GM21447 (cell line): ENCODE results near the gene NAB1.
"Not testable (repeated sequence)": the region's sequence is repeated elsewhere in the genome, so short reads cannot be mapped to it uniquely, and the experiment has no call there.

Source experiments
- ATAC-seq: cut with Tn5 transposase; IDR thresholded peaks from one replicate; pipeline ENCODE4 v1.9.1; 2021; ENCODE audit not compliant: unreplicated experiment

Gene NAB1

DNA sequence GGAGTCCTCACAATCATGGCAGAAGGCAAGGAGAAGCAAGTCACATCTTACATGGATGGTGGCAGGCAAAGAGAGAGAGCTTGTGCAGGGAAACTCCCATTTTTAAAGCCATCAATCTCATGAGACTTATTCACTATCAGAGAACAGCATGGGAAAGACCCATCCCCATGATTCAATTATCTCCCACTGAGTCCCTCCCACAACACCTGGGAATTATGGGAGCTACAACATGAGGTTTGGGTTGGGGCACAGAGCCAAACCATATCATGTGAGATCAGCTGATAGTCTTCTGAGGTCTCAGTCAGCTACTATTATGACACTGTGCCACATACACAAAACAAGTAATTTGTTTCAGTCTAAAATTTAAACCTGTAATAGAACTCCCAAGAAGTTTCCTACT, 59.8 kb downstream of the NAB1 start:
- not testable (repeated sequence) for ATAC-seq

DNA sequence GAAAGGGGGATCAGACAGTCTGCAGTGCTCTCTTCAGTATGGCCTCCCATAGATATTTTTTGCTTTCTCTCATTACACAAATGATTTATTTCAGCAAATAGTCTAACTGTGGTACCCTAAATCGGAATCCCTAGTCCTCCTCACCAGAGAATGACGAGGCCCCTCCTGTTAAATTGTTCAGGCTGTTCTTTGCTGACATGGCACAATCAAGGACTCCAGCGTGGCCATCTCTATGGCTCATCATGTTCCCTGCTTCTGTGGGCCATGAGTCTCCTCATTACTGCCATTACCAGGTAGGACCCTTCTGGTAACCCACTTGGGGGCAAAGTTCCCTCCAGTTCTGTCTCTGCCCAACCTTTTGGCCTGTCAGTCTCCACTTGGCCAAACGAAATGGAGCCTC, 62.2 kb downstream of the NAB1 start:
- ATAC-seq: no peak

DNA sequence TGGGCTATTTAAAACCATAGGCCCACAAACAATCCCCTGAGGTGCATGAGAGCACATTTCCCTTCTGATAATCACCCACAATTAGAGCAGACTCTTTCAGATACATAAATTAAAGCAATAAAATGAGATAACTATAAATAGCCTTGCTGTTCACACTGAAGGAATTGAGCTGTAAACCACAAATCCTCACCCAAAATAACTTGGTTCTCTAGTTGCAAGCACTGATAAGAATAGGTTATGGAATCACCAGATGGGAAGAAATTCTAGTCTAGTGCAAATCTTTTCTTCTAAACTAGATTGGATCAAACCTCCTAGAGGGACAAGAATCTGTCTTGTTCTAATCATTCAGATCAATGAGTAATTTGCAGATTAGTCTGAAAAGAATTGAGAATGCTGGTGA, 64.6 kb downstream of the NAB1 start:
- no peak for ATAC-seq

DNA sequence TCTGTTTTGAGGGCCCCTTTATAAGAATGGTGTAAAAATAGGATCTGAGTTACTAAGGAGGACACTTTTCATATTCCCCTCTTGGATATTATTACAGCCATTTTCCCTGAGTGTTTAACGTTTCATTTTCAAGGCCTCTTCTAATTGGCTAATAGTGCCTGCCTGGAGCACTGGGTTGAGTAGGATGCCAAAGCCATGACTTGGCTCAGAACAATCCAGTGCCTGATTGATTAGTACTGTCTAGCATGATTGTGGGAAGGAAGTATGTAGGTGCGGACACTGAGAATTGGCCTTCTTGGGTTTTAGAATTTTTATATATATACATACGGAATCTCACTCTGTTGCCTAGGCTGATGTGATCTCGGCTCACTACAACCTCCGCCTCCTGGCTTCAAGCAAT, 66.1 kb downstream of the NAB1 start:
- ATAC-seq: no peak

DNA sequence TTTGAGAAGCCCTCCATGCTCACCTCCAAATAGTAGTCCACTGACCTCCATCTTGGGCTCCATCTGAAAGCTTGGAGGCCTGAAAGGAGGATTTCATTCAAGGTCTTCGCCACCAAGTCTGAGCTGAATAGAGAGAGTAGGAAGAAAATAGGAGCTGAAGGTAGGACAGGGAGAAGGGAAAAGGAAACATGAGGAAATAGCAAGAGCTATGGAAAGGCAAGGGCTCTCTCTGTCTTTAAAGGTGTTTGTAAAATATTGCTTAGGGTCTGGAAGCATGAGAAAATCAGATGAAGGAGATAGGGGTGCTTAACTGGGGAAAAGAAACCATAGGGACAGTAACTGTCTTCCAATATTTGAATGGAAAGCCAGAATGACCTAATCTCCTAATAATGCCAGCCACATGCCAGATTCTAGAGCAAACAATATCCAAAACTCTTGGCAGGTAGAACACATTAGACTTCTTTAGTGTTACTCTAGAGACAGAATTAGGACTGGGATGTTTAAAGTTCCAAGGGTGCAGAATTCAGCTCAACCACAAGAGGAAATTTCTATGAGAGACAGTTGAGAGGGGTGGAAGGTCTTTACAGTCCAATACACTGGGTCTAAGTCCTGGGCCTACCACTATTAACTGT, 67.4 kb downstream of the NAB1 start:
- ATAC-seq: no peak

DNA sequence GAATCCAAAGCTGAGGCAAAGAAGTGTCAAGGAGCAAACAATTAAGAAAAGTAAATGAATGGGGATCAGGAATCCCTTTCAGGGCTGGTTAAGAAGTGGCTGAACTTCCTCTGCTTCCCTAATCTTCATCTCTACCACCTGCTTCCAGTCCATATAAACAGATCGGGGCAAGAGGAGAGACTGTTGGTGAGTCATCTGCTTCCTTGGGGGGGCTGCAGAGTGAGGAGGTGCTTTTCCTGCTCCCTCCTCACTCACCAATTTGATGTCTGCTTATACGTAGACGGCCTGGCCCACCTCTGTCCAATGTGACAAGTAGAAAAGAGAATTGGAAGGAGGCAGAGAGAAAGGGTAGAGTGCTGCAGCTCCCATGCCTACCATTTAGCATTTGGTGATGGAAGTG, 68.4 kb downstream of the NAB1 start:
- no peak for ATAC-seq

DNA sequence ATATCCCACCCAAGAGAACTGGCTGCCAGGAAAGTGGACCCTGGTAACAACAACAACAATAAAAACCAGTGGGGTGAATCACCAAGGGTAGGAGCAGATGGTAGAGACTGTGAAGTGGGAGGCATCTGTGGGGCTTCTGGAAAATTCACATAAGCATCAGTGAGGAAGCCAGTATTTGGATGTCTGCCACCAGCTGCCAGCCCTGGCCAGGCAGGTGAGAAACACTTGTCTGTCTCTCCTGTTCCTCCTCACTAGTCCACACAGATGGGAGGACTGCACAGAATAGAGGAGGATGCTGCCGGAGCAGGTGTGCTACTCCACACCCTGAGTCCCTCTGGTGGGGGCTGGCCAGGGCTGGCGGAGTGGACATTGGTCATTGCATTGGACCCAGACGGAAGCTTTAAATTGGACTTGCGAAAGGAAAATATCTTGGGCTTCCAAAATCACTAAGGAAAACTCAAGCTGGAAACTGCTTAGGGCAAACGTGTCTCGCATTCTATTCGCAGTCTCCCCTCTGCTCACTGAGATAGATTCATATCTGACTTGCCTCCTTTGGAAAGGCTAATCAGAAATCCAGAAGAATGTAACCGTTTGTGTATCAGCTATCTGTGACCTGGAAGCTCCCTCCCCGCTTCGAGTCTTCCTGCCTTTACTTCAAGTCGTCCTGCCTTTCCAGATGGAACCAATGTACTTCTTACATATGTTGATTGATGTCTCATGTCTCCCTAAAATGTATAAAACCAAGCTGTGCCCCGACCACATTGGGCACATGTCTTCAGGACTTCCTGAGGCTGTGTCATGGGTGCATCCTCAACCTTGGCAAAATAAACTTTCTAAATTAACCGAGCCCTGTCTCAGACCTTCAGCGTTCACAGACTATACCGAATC, 69.1 kb downstream of the NAB1 start:
- no peak for ATAC-seq

DNA sequence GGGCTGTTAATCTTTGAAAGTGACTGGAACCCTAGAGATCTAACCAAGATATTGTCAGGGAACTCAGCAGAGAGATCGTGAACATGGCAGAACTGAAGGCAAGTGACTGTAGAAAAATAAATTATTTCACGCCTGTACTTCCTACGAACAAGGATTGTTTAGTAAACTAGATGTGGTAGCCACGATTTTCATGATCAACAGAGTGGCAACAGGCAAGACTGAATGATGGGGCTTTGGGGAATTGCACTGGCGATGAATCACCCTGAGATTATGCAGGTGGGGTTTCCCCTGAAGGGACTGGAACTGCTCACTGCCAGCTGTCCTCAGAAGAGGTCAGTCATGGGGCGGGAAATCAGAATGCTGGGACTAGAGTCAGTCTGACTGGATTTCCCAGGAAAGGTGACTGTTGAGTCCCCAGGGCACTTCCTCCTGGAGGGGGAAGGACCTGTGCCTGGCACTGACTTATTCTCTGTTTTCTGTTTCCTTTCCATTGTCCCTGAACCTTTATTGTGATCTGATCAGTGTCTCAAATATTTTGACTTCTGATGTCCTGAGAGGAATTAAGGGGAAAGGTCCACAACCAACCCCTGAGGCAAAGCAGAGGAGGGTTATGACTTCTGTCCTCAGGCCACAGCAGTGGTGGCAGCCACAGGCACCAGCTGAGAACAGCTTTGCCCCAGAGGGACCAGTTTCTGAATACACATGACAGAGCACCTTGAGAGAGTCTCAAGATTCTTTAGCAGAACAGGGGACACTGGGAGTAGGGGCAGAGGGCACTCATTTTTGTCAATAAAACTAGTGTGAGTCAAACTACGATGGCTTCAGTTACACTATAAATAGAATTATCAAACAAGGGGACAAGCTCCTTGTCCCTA, 70.0 kb downstream of the NAB1 start:
- peak; percentile 67 for ATAC-seq

DNA sequence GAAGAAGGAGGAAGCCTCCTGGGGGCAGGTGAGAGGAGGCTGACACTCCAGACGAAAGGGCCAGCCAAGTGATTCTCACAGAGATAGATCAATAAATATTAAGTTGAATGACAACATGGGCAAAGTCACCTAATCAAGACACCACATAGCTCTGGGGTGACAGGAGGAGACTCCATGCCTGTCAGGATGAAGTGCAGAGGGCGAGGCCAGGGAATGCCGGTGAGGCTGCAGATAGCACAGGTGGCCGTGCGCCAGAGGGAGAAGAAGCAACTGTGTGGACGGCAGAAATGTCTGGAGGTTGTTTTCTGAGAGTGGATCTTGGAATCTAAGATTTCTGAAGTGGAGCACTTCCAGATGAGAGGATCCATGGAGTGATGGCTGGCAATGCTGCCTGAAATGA, 71.4 kb downstream of the NAB1 start:
- no peak for ATAC-seq

DNA sequence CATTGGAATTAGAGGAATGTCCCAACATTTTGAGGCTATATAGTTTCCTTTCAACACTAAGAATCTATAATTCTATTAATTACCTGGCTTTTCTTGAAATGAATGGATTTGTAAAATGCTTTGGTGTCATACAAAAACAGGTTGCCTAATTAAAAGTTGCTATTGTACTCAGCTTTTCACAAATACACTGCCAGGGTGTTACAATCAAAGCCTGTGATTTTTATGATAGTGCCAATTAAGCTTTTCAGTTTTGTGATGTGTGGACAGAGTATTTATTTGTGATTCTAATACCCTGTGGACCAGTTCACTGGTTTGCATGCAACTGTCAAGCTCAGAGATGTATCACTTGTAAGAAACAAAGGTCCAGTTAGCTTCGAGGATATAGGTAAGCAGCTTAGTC, 71.8 kb downstream of the NAB1 start:
- no peak for ATAC-seq

DNA sequence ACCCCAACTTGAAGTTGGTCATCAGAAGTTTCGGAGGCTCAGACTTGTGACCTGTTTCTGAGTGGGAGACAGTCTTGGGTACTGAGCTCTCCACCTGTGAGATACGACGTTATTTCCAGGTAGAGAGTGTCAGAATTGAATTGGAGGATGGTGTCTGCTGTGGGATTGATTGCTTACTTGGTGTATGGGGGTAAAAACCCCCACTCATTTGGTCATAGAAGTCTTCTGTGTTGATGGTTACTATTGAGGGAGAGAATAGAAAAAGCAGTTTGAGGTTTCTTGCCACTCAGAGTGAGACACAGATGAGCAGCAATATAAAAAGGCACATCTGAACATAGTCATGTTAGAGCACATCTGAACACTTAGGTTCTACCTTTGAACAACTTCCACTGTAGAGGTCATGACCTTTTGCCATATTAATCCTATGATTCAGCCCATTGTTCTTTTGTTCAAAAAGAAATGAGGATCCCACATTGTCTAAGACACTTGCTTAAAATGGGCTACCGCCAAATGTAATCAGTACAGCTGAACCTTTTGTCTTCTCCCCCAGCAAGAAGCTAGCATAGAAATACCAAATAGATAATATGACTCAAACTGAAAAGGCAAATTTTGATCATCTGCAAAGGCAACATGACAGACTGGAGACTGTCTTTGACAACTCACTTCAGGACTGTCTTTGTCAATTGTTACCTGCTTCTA, 73.3 kb downstream of the NAB1 start:
- peak; percentile 57 for ATAC-seq

DNA sequence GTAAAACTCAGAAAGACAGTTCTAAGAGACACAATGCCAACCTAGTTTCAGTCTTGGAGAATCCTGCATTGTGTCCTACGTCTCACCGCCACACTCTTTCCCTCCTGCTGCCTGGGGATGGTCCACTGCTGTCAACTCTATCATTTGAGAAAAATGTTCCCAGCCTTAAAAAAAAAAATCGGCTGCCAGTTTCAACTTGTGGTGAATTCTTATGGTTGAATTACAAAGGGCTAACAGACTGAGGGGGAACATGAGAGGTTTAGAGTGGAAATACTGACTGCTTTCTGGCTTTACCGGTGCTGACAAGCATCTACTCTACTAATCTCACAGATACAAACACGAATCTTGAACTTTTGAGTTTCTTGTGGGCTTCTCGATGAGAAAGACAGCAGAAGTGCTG, 74.0 kb downstream of the NAB1 start:
- no peak for ATAC-seq

DNA sequence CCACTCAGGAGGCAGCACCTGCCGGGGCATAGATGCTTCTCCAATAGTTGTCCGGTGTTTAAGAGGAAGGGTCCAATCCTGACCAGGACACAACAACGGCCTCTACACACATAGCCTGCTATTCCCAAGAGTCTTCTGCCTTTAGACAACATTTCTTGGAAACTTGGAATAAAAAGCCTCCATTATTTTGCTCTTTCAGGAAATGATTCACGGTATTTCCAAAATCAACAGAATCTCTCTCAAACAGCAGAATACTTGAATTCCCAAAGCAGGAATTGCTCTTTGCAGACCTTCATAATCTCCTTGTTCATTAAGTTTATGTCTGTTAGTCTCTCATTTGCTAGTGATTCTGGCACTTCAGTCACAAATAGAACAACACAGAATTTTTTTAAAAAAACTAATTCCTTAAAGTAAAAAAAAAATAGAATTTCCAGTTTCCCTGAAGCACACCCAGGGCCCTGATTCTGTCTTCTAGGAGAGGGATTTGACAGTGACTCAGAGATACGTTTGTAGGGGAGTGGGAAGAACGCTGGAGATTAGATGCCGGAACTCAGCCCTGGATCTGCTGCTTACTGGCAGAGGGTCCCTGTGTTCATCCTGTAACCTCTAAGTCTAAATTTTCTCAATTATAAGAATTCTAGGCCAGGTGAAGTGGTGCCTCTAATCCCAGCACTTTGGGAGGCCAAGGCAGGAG, 74.7 kb downstream of the NAB1 start:
- ATAC-seq: no peak

DNA sequence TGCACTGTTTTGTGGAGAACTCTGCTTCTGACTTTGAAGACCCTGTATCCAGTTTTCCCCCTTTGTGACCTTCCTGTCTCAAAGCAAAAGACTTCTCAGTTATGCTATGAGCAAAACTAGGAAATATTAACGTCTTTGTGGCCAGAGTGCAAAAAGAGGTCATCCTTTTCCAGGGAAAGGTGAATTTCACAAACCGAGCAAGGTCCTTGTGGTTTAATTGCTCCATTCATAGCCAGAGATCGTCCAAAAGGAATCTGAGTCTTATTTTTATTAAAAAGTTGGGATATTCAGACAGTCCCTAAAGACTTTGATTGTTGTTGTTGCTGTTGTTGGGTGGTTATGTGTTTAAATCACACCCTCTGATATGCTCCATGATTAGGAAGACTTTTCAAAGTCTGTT, 77.4 kb downstream of the NAB1 start:
- no peak for ATAC-seq

DNA sequence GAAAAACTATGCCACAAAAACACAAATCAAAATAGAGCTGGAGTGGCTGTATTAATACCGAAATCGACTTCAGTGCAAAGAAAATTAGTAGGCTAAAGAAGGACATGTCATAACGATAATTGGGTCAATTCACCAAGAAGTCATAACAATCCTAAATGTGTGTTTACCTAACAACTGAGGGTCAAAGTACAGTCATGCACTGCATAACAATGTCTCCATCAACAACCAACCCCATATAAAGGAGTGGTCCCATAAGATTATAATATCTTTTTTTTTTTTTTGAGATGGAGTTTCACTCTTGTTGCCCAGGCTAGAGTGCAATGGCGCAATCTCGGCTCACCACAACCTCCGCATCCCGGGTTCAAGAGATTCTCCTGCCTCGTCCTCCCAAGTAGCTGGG, 87.5 kb downstream of the NAB1 start:
- no peak for ATAC-seq

DNA sequence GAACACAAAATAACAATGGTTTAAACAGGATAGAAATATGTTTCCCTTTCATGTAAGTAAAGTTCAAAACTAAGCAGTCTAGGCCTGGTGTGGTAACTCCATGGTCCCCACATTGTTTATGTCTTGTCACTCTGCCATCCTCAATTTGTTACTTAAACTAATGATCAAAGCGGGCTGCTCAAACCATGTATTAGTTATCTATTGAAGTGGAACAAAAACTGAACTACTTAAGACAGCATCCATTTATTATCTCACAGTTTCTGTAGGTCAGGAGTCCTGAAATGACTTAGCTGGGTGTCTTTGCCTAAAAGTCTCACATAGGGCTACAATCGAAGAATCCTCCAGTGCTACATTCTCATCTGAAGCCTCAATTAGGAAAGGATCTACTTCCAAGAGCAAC, 91.6 kb downstream of the NAB1 start:
- no peak for ATAC-seq
